Loucy (cell line): ENCODE data around the gene SPOP.

Source experiments
- EZH2phosphoT487 ChIP-seq: fragments of 200-600 bp; IDR thresholded peaks from 2 replicates; pipeline ENCODE4 v1.6.1; 2018; ENCODE audit warnings: antibody characterized with exemption, mild to moderate bottlenecking, moderate library complexity, borderline replicate concordance
- TF ChIP-seq, protein P1 (sequence below): fragments of 200-600 bp; sonication (generic); conservative IDR thresholded peaks from 2 replicates; pipeline ENCODE4 v1.5.1; 2014; ENCODE audit warnings: mild to moderate bottlenecking, antibody characterized with exemption, low read length

GRCh38 chr17:49573510-49574322 is 104.2 kb downstream of the SPOP start:
- TF ChIP-seq, protein P1, sequence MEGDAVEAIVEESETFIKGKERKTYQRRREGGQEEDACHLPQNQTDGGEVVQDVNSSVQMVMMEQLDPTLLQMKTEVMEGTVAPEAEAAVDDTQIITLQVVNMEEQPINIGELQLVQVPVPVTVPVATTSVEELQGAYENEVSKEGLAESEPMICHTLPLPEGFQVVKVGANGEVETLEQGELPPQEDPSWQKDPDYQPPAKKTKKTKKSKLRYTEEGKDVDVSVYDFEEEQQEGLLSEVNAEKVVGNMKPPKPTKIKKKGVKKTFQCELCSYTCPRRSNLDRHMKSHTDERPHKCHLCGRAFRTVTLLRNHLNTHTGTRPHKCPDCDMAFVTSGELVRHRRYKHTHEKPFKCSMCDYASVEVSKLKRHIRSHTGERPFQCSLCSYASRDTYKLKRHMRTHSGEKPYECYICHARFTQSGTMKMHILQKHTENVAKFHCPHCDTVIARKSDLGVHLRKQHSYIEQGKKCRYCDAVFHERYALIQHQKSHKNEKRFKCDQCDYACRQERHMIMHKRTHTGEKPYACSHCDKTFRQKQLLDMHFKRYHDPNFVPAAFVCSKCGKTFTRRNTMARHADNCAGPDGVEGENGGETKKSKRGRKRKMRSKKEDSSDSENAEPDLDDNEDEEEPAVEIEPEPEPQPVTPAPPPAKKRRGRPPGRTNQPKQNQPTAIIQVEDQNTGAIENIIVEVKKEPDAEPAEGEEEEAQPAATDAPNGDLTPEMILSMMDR: no peak
- TF ChIP-seq EZH2phosphoT487: no peak
